SK-N-SH (cell line): ENCODE measurements around the gene ZNF142. TPM values are rescaled to one million over a fixed set of nuclear protein-coding genes. Genes with fewer than 3 reads are reported as not detected.

Experiments
- CTCF ChIA-PET: fragments of 300-600, 350-600 bp; formaldehyde crosslinking; extraction: SDS; loops from one replicate; lab custom pipeline; 2021; lab: Yijun Ruan, JAX
- POLR2A ChIA-PET: fragments of 350-600 bp; sonication (Branson Sonifier 250); formaldehyde crosslinking; extraction: SDS; loops from one replicate; lab custom pipeline; 2020; ENCODE audit warnings: antibody characterized with exemption, inconsistent platforms; lab: Yijun Ruan, JAX
- DNase-seq: peaks from one replicate; pipeline ENCODE4 v3.0.0; 2012
- H2AFZ ChIP-seq: fragments of 200-600 bp; sonication (generic); 2 replicates; pipeline ENCODE4 v1.8.1; 2016; ENCODE audit warnings: antibody characterized with exemption, mild to moderate bottlenecking, low read depth
- H3F3A ChIP-seq: fragments of 200-600 bp; sonication (generic); replicated peaks from 2 replicates; pipeline ENCODE3; 2016; ENCODE audit warnings: antibody characterized with exemption, mild to moderate bottlenecking; ENCODE audit not compliant: insufficient read depth
- H3K27ac ChIP-seq, 2 experiments: fragments of 200-500 bp in 1 of 2; fragments of 200-600 bp in 1 of 2; sonication (Bioruptor generic) in 1 of 2; sonication (generic), shearing (Covaris generic) in 1 of 2; 2 replicates each; pipeline versions ENCODE4 v1.5.1 to v1.6.1; 2014 to 2016; ENCODE audit warnings: low read depth in 2 of 2, inconsistent platforms in 1 of 2, low read length in 1 of 2, mild to moderate bottlenecking in 1 of 2, mixed read lengths in 1 of 2
- H3K27me3 ChIP-seq: fragments of 200-600 bp; sonication (generic), shearing (Covaris generic); 2 replicates; pipeline ENCODE4 v1.6.1; 2016; ENCODE audit warnings: mixed run types; ENCODE audit not compliant: insufficient read depth
- H3K36me3 ChIP-seq, 2 experiments: fragments of 200-500 bp in 1 of 2; fragments of 200-600 bp in 1 of 2; sonication (Bioruptor generic) in 1 of 2; sonication (generic) in 1 of 2; replicated peaks in 1 of 2; 2 replicates each; pipeline versions ENCODE3 to v1.5.1; 2014 to 2016; ENCODE audit warnings: low read length in 1 of 2, mild to moderate bottlenecking in 1 of 2; ENCODE audit not compliant: insufficient read depth in 2 of 2, control insufficient read depth in 1 of 2
- H3K4me1 ChIP-seq, 2 experiments: fragments of 200-500 bp in 1 of 2; fragments of 200-600 bp in 1 of 2; sonication (Bioruptor generic) in 1 of 2; sonication (generic), shearing (Covaris generic) in 1 of 2; 2 replicates each; pipeline versions ENCODE4 v1.5.1 to v1.6.1; 2014 to 2016; ENCODE audit warnings: low read depth in 1 of 2, low read length in 1 of 2, mixed run types in 1 of 2; ENCODE audit not compliant: insufficient read depth in 2 of 2, control insufficient read depth in 1 of 2
- H3K4me2 ChIP-seq: fragments of 200-600 bp; sonication (generic), shearing (Covaris generic); 2 replicates; pipeline ENCODE4 v1.6.1; 2017; ENCODE audit warnings: mixed run types
- H3K4me3 ChIP-seq, 2 experiments: fragments of 200-500 bp in 1 of 2; fragments of 200-600 bp in 1 of 2; sonication (Bioruptor generic) in 1 of 2; sonication (generic), shearing (Covaris generic) in 1 of 2; 2 replicates each; pipeline versions ENCODE4 v1.5.1 to v1.8.1; 2014 to 2016; ENCODE audit warnings: low read depth in 2 of 2, inconsistent platforms in 1 of 2, low read length in 1 of 2, mild to moderate bottlenecking in 1 of 2, mixed read lengths in 1 of 2, moderate library complexity in 1 of 2
- H3K79me2 ChIP-seq: fragments of 200-600 bp; sonication (generic); 2 replicates; pipeline ENCODE4 v1.8.1; 2017; ENCODE audit warnings: mild to moderate bottlenecking; ENCODE audit not compliant: insufficient read depth
- H3K9ac ChIP-seq: fragments of 200-600 bp; sonication (generic); 2 replicates; pipeline ENCODE4 v1.6.1; 2017; ENCODE audit warnings: mixed run types
- H3K9me2 ChIP-seq: fragments of 200-600 bp; sonication (generic); 2 replicates; pipeline ENCODE4 v1.6.1; 2017; ENCODE audit warnings: mixed run types
- H3K9me3 ChIP-seq: fragments of 200-600 bp; sonication (generic); 2 replicates; pipeline ENCODE4 v1.6.1; 2017; ENCODE audit warnings: mixed run types, mild to moderate bottlenecking, moderate library complexity
- H4K20me1 ChIP-seq: fragments of 200-600 bp; sonication (generic); 2 replicates; pipeline ENCODE4 v1.6.1; 2017; ENCODE audit warnings: mild to moderate bottlenecking, mixed run types; ENCODE audit not compliant: insufficient read depth
- ELF1 ChIP-seq: IDR thresholded peaks from 2 replicates; pipeline ENCODE4 v1.4.0; 2012
- EP300 ChIP-seq, 2 experiments: IDR thresholded peaks; 2 replicates each; pipeline versions ENCODE4 v1.4.0 to v1.6.1; 2012; ENCODE audit warnings: borderline replicate concordance in 1 of 2, low read depth in 1 of 2, low read length in 1 of 2
- EZH2phosphoT487 ChIP-seq: fragments of 200-600 bp; sonication (generic); IDR thresholded peaks from 2 replicates; pipeline ENCODE4 v1.6.1; 2017; ENCODE audit warnings: low read depth, mixed run types, mild to moderate bottlenecking, antibody characterized with exemption, moderate library complexity, borderline replicate concordance
- FOXJ3 ChIP-seq: sonication (generic); formaldehyde crosslinking; IDR thresholded peaks from 2 replicates; pipeline ENCODE4 v1.5.1; 2020; ENCODE audit warnings: mild to moderate bottlenecking, missing genetic modification reagents
- FOXM1 ChIP-seq: IDR thresholded peaks from 2 replicates; pipeline ENCODE4 v1.4.0; 2012; ENCODE audit warnings: low read depth, mild to moderate bottlenecking
- JUND ChIP-seq: IDR thresholded peaks from 2 replicates; pipeline ENCODE4 v1.4.0; 2012
- MXI1 ChIP-seq: IDR thresholded peaks from 2 replicates; pipeline ENCODE4 v1.6.1; 2012; ENCODE audit warnings: mild to moderate bottlenecking, low read depth, low read length, improper control_type of control experiment
- NFIC ChIP-seq: IDR thresholded peaks from 2 replicates; pipeline ENCODE4 v1.4.0; 2012; ENCODE audit warnings: borderline replicate concordance
- TAF1 ChIP-seq: IDR thresholded peaks from 2 replicates; pipeline ENCODE4 v1.6.1; 2012; ENCODE audit warnings: low read depth, mild to moderate bottlenecking, low read length, moderate library complexity, borderline replicate concordance
- TCF12 ChIP-seq: IDR thresholded peaks from 2 replicates; pipeline ENCODE4 v1.4.0; 2012
- WGBS: methylation state at CpG from one replicate; pipeline ENCODE4 v1.1.6; 2017; ENCODE audit warnings: low lambda C conversion rate; 5-methylcytosine and 5-hydroxymethylcytosine counted together
- polyA plus RNA-seq, 3 experiments: library from polyadenylated mRNA; depleted of rRNA; stranded (reverse); fragments of >200 nt; gene quantifications; 2 replicates each; pipeline ENCODE4 v1.2.3, GENCODE V29; 2012
- TF ChIP-seq, protein P1 (sequence below): IDR thresholded peaks from 2 replicates; pipeline ENCODE4 v1.4.0; 2012; ENCODE audit warnings: low read depth, borderline replicate concordance

Gene ZNF142
- polyA plus RNA-seq, 1 of the 3 experiments (the other 2 are of a cell fraction) = 8.1 TPM

DNA sequence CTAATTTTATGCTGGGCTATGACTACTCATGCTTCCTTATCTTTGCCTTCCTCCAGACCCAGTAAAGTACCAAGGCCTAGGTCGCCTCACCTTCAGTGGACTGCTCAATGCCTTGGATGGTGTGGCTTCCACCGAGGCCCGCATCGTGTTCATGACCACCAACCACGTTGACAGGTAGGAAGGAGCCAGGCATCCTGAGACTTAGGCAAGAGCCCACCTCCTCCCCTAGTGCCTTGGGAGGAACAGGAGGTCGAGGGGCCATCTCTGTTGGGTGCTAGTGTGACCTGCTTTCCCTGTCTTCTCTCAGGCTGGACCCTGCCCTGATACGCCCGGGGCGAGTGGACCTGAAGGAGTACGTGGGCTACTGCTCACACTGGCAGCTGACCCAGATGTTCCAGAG, 3.4 kb upstream of the ZNF142 start:
- no peak overlapping the region for H3K9ac ChIP-seq
- 95% methylated on average over 4 of the region's 10 CpGs for WGBS
- CTCF ChIA-PET = interaction anchor here (1.1 to 4.1 kb wide), 2 partner anchors 15 to 185 kb away, joined by 3 to 12 read pairs; no protein-coding TSS in a partner anchor
- peaks cover 32 to 60% of the 10 kb centered on the region in 2 experiments for H3K36me3 ChIP-seq
- no peaks in the 10 kb centered on the region for H3K9me2 ChIP-seq
- H3K4me2 ChIP-seq = no peak overlapping the region
- H3K9me3 ChIP-seq = no peaks in the 10 kb centered on the region
- H3K4me1 ChIP-seq = peaks cover 7 to 13% of the 10 kb centered on the region in 2 experiments; a peak in 2 of 4 replicates
- no peak for TF ChIP-seq MXI1
- no peak for TF ChIP-seq TCF12
- TF ChIP-seq EP300 (IDR thresholded peaks at IDR 0.05; ENCODE audit: borderline replicate concordance in 1 of 2, low read depth in 1 of 2, low read length in 1 of 2) = no peak
- TF ChIP-seq NFIC = no peak
- no peak for TF ChIP-seq JUND
- no peak for TF ChIP-seq EZH2phosphoT487
- no peak for TF ChIP-seq TAF1
- TF ChIP-seq, protein P1, sequence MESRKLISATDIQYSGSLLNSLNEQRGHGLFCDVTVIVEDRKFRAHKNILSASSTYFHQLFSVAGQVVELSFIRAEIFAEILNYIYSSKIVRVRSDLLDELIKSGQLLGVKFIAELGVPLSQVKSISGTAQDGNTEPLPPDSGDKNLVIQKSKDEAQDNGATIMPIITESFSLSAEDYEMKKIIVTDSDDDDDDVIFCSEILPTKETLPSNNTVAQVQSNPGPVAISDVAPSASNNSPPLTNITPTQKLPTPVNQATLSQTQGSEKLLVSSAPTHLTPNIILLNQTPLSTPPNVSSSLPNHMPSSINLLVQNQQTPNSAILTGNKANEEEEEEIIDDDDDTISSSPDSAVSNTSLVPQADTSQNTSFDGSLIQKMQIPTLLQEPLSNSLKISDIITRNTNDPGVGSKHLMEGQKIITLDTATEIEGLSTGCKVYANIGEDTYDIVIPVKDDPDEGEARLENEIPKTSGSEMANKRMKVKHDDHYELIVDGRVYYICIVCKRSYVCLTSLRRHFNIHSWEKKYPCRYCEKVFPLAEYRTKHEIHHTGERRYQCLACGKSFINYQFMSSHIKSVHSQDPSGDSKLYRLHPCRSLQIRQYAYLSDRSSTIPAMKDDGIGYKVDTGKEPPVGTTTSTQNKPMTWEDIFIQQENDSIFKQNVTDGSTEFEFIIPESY = no peak
- no peak for TF ChIP-seq FOXM1
- no peak for TF ChIP-seq ELF1
- TF ChIP-seq, all 33 proteins: peak for 0
- Histone ChIP-seq H3K27me3 (no peaks in the 10 kb centered on the region), H4K20me1 (no peaks in the 10 kb centered on the region), H3F3A (peaks cover 8% of the 10 kb centered on the region), H3K4me3 (no peak overlapping the region), H3K79me2 (peaks cover 25% of the 10 kb centered on the region), H3K27ac (no peak overlapping the region), H2AFZ (no peak overlapping the region)
- DNase-seq = no peak
- POLR2A ChIA-PET = no interaction called here

DNA sequence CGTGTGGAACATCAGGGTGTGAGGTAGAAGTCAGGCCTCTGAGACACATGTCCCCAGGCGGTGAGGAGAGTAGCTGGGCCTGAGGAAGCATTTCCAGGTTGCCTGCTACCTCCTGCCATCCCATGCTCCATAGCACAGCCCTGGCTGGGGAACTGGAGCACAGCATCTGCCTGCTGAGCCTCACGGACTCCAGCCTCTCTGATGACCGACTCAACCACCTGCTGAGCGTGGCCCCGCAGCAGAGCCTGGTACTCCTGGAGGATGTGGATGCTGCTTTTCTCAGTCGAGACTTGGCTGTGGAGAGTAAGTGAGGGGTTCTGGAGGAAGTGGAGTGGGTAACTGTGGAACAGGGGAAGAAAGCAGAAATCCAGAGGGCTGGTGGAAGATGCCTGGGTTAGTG, 3.0 kb upstream of the ZNF142 start:
- H3K9ac ChIP-seq = no peak overlapping the region
- peaks cover 7 to 13% of the 10 kb centered on the region in 2 experiments; a peak in 2 of 4 replicates for H3K4me1 ChIP-seq
- TF ChIP-seq FOXJ3 (CRISPR knock-in tag) (no peak), EZH2phosphoT487 (no peak)
- WGBS = 97% methylated on average over 7 of the region's 7 CpGs
- H2AFZ ChIP-seq = no peak overlapping the region
- H3K4me2 ChIP-seq = no peak overlapping the region
- no peaks in the 10 kb centered on the region for H3K9me2 ChIP-seq
- POLR2A ChIA-PET = no interaction called here
- CTCF ChIA-PET = interaction anchor here (1.1 to 4.1 kb wide), 2 partner anchors 14 to 185 kb away, joined by 3 to 12 read pairs; no protein-coding TSS in a partner anchor
- no peaks in the 10 kb centered on the region for H3K9me3 ChIP-seq
- no peak for DNase-seq
- H3K27me3 ChIP-seq = no peaks in the 10 kb centered on the region
- H3K79me2 ChIP-seq = peaks cover 29% of the 10 kb centered on the region
- no peak overlapping the region for H3K4me3 ChIP-seq
- peaks cover 31 to 57% of the 10 kb centered on the region in 2 experiments for H3K36me3 ChIP-seq
- H3F3A ChIP-seq = peaks cover 8% of the 10 kb centered on the region
- no peaks in the 10 kb centered on the region for H4K20me1 ChIP-seq
- H3K27ac ChIP-seq = no peak overlapping the region
